K562 (cell line): ENCODE measurements around the gene HMCN1.

Experiments used
- CTCF ChIP-seq, 3 experiments: IDR thresholded peaks in 2 of 3; conservative IDR thresholded peaks in 1 of 3; 2 replicates each; pipeline ENCODE4 v1.5.1; 2011 to 2012; ENCODE audit warnings: low read length in 3 of 3, mild to moderate bottlenecking in 3 of 3, control low read depth in 2 of 3, improper control_type of control experiment in 1 of 3, inconsistent platforms in 1 of 3, low read depth in 1 of 3, mixed read lengths in 1 of 3, moderate library complexity in 1 of 3; ENCODE audit not compliant: insufficient read depth in 2 of 3
- SRF ChIP-seq, 2 experiments: fragments of 250-450, 450-650 bp in 1 of 2; sonication (Bioruptor Pico) in 1 of 2; sonication (generic) in 1 of 2; formaldehyde crosslinking; IDR thresholded peaks; 2 replicates each; pipeline versions ENCODE4 v1.5.0 to v1.5.1; 2020 to 2022; ENCODE audit warnings: mild to moderate bottlenecking in 1 of 2, missing genetic modification reagents in 1 of 2
- ZBTB40 ChIP-seq, 2 experiments: fragments of 450-650 bp in 1 of 2; sonication (generic) in 1 of 2; formaldehyde crosslinking in 1 of 2; IDR thresholded peaks; 2 replicates each; pipeline versions ENCODE4 v1.7.1 to v1.9.0; 2016 to 2022; ENCODE audit warnings: inconsistent platforms in 1 of 2, mild to moderate bottlenecking in 1 of 2, missing genetic modification reagents in 1 of 2

- TF ChIP-seq SRF (CRISPR knock-in tag; IDR thresholded peaks at IDR 0.05): no peak
- TF ChIP-seq ZBTB40 (IDR thresholded peaks at IDR 0.05): no peak
- TF ChIP-seq ZBTB40 (CRISPR knock-in tag; IDR thresholded peaks at IDR 0.05): no peak
- no peak for TF ChIP-seq CTCF (IDR thresholded peaks at IDR 0.05 in 2 of 3, conservative IDR thresholded peaks at IDR 0.05 in 1 of 3; ENCODE audit: insufficient read depth in 2 of 3, low read depth in 1 of 3, low read length in 3 of 3)
Observed at GRCh38 chr1:185732951-185733350, 1.2 kb upstream of the HMCN1 start.
